Testis (tissue), 3 donors: ENCODE results near the gene RNF151. TPM values are rescaled to one million over a fixed set of nuclear protein-coding genes. Genes with fewer than 3 reads are reported as not detected.

Experiments
- DNase-seq: peaks from one replicate; pipeline ENCODE4 v3.0.0-alpha.2; 2019
- H3K27ac ChIP-seq, 2 donors: fragments of 200-600 bp; sonication (generic); one replicate each; pipeline ENCODE4 v1.5.1; 2019
- H3K27me3 ChIP-seq: fragments of 200-600 bp; sonication (generic); one replicate; pipeline ENCODE4 v1.5.1; 2019
- H3K36me3 ChIP-seq: fragments of 200-600 bp; sonication (generic); one replicate; pipeline ENCODE4 v1.5.1; 2017; ENCODE audit warnings: low read depth; ENCODE audit errors: missing control alignments
- H3K4me1 ChIP-seq: fragments of 200-600 bp; sonication (generic); one replicate; pipeline ENCODE4 v1.5.1; 2019
- H3K4me3 ChIP-seq, 2 donors: fragments of 200-600 bp; sonication (generic); one replicate each; pipeline ENCODE4 v1.5.1; 2017 to 2019
- H3K9me3 ChIP-seq: fragments of 200-600 bp; sonication (generic); one replicate; pipeline ENCODE4 v1.5.1; 2017
- POLR2A ChIP-seq: fragments of 450-650 bp; IDR thresholded peaks from one replicate; pipeline ENCODE4 v1.6.1; 2017; ENCODE audit warnings: antibody characterized with exemption, mild to moderate bottlenecking, moderate library complexity
- WGBS, 2 donors: methylation state at CpG; one replicate each; pipeline ENCODE4 v1.1.5; 2018; 5-methylcytosine and 5-hydroxymethylcytosine counted together
- intact Hi-C: fragments of 100-400 bp; cut with DNase I; formaldehyde crosslinking; loops from one replicate; pipeline ENCODE4 v1.15.1; 2023; ENCODE audit warnings: low total_unique reads
- polyA plus RNA-seq: library from polyadenylated mRNA; stranded (reverse); fragments of 350-450 nt; fragmentation: Illumina TruSeq; extraction: RNeasy Lipid Tissue Mini Kit (QIAGEN cat#74804); gene quantifications from one replicate; pipeline ENCODE4 v1.2.3, GENCODE V29; 2014; ENCODE audit warnings: low read depth, low replicate concordance; ENCODE audit not compliant: insufficient read depth
- small RNA-seq, 2 donors: library from RNA; depleted of rRNA; stranded (forward); fragments of <200 nt; gene quantifications; one replicate each; pipeline ENCODE3, GENCODE V24; 2016
- total RNA-seq, 2 donors: library from RNA; depleted of rRNA; stranded (reverse); fragments of >200 nt; gene quantifications; one replicate each; pipeline ENCODE4 v1.2.3, GENCODE V29; 2016
- TF ChIP-seq, protein P1 (sequence below), 3 experiments: fragments of 450-650 bp in 2 of 3; fragments of 200-600 bp in 1 of 3; sonication (generic) in 1 of 3; IDR thresholded peaks; one replicate each; pipeline ENCODE4 v1.5.1; 2016 to 2019; ENCODE audit warnings: antibody characterized with exemption in 3 of 3, mild to moderate bottlenecking in 2 of 3, moderate library complexity in 1 of 3

RNF151 gene
- total and polyA plus RNA-seq, 3 donors from 2014 or later = 86.7 to 210 (median 153) TPM

DNA sequence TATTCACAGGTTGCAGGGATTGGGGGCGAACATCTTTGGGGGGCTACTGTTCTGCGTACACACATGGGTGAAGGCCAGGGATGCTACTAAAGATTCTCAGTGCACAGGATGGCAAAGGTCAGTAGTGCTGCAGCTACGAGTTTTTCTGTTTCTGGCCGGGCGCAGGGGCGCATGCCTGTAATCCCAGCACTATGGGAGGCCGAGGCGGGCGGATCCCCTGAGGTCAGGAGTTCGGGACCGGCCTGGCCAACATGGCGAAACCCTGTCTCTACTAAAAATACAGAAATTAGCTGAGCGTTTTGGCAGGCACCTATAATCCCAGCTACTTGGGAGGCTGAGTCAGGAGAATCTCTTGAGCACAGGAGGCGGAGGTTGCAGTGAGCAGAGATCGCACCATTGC is 46.9 kb downstream of the RNF151 start:
- Histone ChIP-seq H3K27ac (no peak overlapping the region), H3K9me3 (no peaks in the 10 kb centered on the region), H3K27me3 (no peaks in the 10 kb centered on the region), H3K4me3 (no peak overlapping the region), H3K4me1 (peaks cover 12% of the 10 kb centered on the region), H3K36me3 (no peaks in the 10 kb centered on the region)
- WGBS, 2 donors = 83 to 89% methylated on average over 13 to 15 of the region's 15 CpGs
- no peak for DNase-seq
- intact Hi-C loops = no loop called here
- no peak for TF ChIP-seq POLR2A
- TF ChIP-seq, protein P1, sequence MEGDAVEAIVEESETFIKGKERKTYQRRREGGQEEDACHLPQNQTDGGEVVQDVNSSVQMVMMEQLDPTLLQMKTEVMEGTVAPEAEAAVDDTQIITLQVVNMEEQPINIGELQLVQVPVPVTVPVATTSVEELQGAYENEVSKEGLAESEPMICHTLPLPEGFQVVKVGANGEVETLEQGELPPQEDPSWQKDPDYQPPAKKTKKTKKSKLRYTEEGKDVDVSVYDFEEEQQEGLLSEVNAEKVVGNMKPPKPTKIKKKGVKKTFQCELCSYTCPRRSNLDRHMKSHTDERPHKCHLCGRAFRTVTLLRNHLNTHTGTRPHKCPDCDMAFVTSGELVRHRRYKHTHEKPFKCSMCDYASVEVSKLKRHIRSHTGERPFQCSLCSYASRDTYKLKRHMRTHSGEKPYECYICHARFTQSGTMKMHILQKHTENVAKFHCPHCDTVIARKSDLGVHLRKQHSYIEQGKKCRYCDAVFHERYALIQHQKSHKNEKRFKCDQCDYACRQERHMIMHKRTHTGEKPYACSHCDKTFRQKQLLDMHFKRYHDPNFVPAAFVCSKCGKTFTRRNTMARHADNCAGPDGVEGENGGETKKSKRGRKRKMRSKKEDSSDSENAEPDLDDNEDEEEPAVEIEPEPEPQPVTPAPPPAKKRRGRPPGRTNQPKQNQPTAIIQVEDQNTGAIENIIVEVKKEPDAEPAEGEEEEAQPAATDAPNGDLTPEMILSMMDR (IDR thresholded peaks at IDR 0.05) = no peak

DNA sequence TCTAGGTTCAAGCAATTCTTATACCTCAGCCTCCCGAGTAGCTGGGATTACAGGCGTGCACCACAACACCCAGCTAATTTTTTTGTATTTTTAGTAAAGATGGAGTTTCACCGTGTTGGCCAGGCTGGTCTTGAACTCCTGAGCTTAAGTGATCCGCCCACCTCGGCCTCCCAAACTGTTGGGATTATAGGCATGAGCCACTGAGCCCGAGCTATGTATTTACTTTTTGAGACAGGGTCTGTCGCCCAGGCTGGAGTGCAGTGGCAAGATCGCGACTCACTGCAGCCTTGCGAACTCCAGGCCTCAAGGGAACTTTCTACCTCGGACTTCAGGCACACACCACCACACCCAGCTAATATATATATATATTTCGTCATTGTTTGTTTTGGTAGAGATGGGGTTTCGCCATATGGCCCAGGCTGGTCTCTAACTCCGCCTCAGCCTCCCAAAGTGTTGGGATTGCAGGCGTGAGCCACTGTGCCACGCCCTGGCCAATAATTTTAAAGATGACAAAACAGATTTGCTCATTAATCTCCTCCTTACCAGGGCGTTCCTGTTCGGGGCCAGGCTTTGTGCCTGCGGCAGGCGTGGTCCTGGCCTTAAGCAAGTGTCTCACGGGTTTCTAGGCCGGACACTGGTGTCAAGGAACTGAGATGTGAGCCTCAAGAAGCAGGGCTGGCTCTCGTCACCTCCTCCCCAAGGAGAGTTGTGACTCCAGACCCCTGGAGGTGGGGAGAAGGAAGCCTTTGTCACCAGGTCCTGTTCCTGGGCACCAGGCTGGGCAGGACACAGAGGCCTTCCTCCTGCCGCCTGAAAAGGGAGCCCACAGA is 48.7 kb downstream of the RNF151 start:
- TF ChIP-seq, protein P1 (IDR thresholded peaks at IDR 0.05) = no peak
- no peaks in the 10 kb centered on the region for H3K27me3 ChIP-seq
- no peaks in the 10 kb centered on the region for H3K36me3 ChIP-seq
- H3K9me3 ChIP-seq = no peaks in the 10 kb centered on the region
- H3K27ac ChIP-seq = no peak overlapping the region
- no peak for DNase-seq
- H3K4me3 ChIP-seq = no peak overlapping the region
- H3K4me1 ChIP-seq = peaks cover 6% of the 10 kb centered on the region
- intact Hi-C loops = no loop called here
- 93% methylated on average over 20 to 24 of the region's 24 CpGs for WGBS, 2 donors

DNA sequence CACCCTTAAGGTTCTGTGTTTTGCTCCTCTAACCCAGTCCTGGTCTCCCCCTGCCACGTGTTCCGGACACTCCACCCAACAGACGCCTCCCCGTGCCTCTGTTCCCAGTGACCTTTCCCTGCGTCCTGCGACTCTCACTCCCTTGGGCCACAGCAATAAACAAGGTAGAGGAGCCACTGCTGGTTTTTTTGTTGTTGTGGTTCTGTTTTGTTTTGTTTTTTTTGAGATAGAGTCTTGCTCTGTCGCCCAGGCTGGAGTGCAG is 49.2 kb downstream of the RNF151 start:
- Histone ChIP-seq H3K9me3 (no peaks in the 10 kb centered on the region), H3K4me3 (no peak overlapping the region), H3K27ac (no peak overlapping the region), H3K36me3 (no peaks in the 10 kb centered on the region), H3K4me1 (peaks cover 6% of the 10 kb centered on the region), H3K27me3 (no peaks in the 10 kb centered on the region)
- 84 to 87% methylated on average over 7 of the region's 7 CpGs for WGBS, 2 donors
- TF ChIP-seq, protein P1 (IDR thresholded peaks at IDR 0.05) = no peak
- no peak for TF ChIP-seq POLR2A
- intact Hi-C loops = no loop called here
- no peak for DNase-seq

DNA sequence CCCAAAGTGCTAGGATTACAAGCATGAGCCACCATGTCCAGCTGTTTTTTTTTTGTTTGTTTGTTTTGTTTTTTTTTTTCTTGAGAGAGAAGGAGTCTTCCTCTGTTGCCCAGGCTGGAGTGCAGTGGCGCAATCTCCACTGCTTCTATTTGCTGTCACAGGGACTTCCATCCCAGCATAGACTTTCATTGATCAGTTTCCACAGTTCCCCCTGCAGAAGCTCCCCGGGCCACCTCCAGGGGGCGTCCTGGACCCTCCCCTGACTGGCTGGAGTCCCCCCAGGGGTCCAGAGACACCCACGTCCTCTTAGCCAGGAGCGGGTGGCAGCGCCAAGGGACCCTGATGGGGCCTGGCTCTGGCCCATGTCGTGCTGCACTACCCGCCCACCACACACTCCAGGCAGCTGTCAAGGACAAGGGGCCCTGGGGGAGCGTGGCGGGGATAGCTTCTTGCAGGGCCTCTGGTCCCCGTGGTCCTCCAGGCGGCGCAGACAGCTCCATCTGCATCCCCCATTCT is 49.8 kb downstream of the RNF151 start:
- no peak overlapping the region for H3K27ac ChIP-seq
- no peaks in the 10 kb centered on the region for H3K27me3 ChIP-seq
- TF ChIP-seq, protein P1 (IDR thresholded peaks at IDR 0.05) = peak in 1 of 3 experiments; percentile 15
- TF ChIP-seq POLR2A = no peak
- WGBS, 2 donors = 47 to 56% methylated on average over 7 to 13 of the region's 13 CpGs
- peaks cover 6% of the 10 kb centered on the region for H3K4me1 ChIP-seq
- intact Hi-C loops = no loop called here
- no peak for DNase-seq
- no peak overlapping the region for H3K4me3 ChIP-seq
- no peaks in the 10 kb centered on the region for H3K36me3 ChIP-seq
- H3K9me3 ChIP-seq = no peaks in the 10 kb centered on the region

Small RNAs within 50 kb of the gene (small RNA-seq; reads per million reads assigned to genes)
- gene AC005363.2 (0 reads per million in 2 donors), gene RN7SL219P (0 reads per million in 2 donors), gene SNORA10 (0 reads per million in 2 donors), gene SNORA64 (0 reads per million in 2 donors)

Other genes starting within 250 kb of the RNF151 start
- 100 to 1,000 TPM; 100 to 119 TPM for gene NME3, start 195.3 kb upstream of the RNF151 start, total RNA-seq
- 29.3 TPM for gene NME3, start 195.3 kb upstream of the RNF151 start, polyA plus RNA-seq
- 10 to 100 TPM; 20.3 to 34.2 TPM for gene EME2, start 194.0 kb upstream of the RNF151 start, total RNA-seq
- 12.5 TPM for gene EME2, start 194.0 kb upstream of the RNF151 start, polyA plus RNA-seq
- gene MRPS34, start 193.7 kb upstream of the RNF151 start, total RNA-seq = 10 to 100 TPM; 66.5 to 81.6 TPM
- 49.2 TPM for gene MRPS34, start 193.7 kb upstream of the RNF151 start, polyA plus RNA-seq
- 100 to 1,000 TPM; 111 to 114 TPM for gene SPSB3, start 184.3 kb upstream of the RNF151 start, total RNA-seq
- 43.8 TPM for gene SPSB3, start 184.3 kb upstream of the RNF151 start, polyA plus RNA-seq
- gene NUBP2, start 183.9 kb upstream of the RNF151 start, total RNA-seq = 10 to 100 TPM; 81.5 to 90.8 TPM
- gene NUBP2, start 183.9 kb upstream of the RNF151 start, polyA plus RNA-seq = 49.8 TPM
- 1 to 10 TPM; 3.2 to 6.7 TPM for gene IGFALS, start 173.2 kb upstream of the RNF151 start, total RNA-seq
- gene IGFALS, start 173.2 kb upstream of the RNF151 start, polyA plus RNA-seq = 0.38 TPM
- gene HAGH, start 140.0 kb upstream of the RNF151 start, total RNA-seq = 100 to 1,000 TPM; 163 to 176 TPM
- gene HAGH, start 140.0 kb upstream of the RNF151 start, polyA plus RNA-seq = 266 TPM
- 10 to 100 TPM; 57.5 to 65.8 TPM for gene FAHD1, start 139.7 kb upstream of the RNF151 start, total RNA-seq
- gene FAHD1, start 139.7 kb upstream of the RNF151 start, polyA plus RNA-seq = 20.6 TPM
- gene MEIOB, start 94.7 kb upstream of the RNF151 start, total RNA-seq = 10 to 100 TPM; 34.6 to 53.9 TPM
- gene MEIOB, start 94.7 kb upstream of the RNF151 start, polyA plus RNA-seq = 53.8 TPM
- 1 to 10 TPM in 1 of 2 donors, under 1 TPM in 1; 0.94 to 1.6 TPM for gene HS3ST6, start 48.4 kb upstream of the RNF151 start, total RNA-seq
- 0.34 TPM for gene HS3ST6, start 48.4 kb upstream of the RNF151 start, polyA plus RNA-seq
- 10 to 100 TPM; 17.5 to 19.8 TPM for gene MSRB1, start 23.7 kb upstream of the RNF151 start, total RNA-seq
- gene MSRB1, start 23.7 kb upstream of the RNF151 start, polyA plus RNA-seq = 35.2 TPM
- gene RPL3L, start 12.2 kb upstream of the RNF151 start, total RNA-seq = 1 to 10 TPM; 7.3 to 9.8 TPM
- 10.4 TPM for gene RPL3L, start 12.2 kb upstream of the RNF151 start, polyA plus RNA-seq
- 100 to 1,000 TPM; 127 to 211 TPM for gene NDUFB10, start 7.3 kb upstream of the RNF151 start, total RNA-seq
- gene NDUFB10, start 7.3 kb upstream of the RNF151 start, polyA plus RNA-seq = 186 TPM
- 1,000 to 10,000 TPM in 1 of 2 donors, 100 to 1,000 TPM in 1; 744 to 1,779 TPM for gene RPS2, start 2.0 kb upstream of the RNF151 start, total RNA-seq
- gene RPS2, start 2.0 kb upstream of the RNF151 start, polyA plus RNA-seq = 1,272 TPM
- 100 to 1,000 TPM in 1 of 2 donors, 10 to 100 TPM in 1; 83.4 to 109 TPM for gene TBL3, start 5.2 kb downstream of the RNF151 start, total RNA-seq
- 77.1 TPM for gene TBL3, start 5.2 kb downstream of the RNF151 start, polyA plus RNA-seq
- 1 to 10 TPM; 4.8 to 7.6 TPM for gene NOXO1, start 14.6 kb downstream of the RNF151 start, total RNA-seq
- 3.7 TPM for gene NOXO1, start 14.6 kb downstream of the RNF151 start, polyA plus RNA-seq
- gene GFER, start 17.3 kb downstream of the RNF151 start, total RNA-seq = 10 to 100 TPM; 25.7 to 25.8 TPM
- gene GFER, start 17.3 kb downstream of the RNF151 start, polyA plus RNA-seq = 40.0 TPM
- gene SYNGR3, start 23.1 kb downstream of the RNF151 start, total RNA-seq = 10 to 100 TPM; 20.9 to 33.5 TPM
- gene SYNGR3, start 23.1 kb downstream of the RNF151 start, polyA plus RNA-seq = 10.0 TPM
- 10 to 100 TPM; 80.4 to 94.6 TPM for gene ZNF598, start 43.0 kb downstream of the RNF151 start, total RNA-seq
- 46.3 TPM for gene ZNF598, start 43.0 kb downstream of the RNF151 start, polyA plus RNA-seq
- 1 to 10 TPM; 7.3 to 8.2 TPM for gene NPW, start 52.9 kb downstream of the RNF151 start, total RNA-seq
- gene NPW, start 52.9 kb downstream of the RNF151 start, polyA plus RNA-seq = 3.9 TPM
- gene NHERF2, start 60.0 kb downstream of the RNF151 start, total RNA-seq = 10 to 100 TPM; 54.1 to 59.9 TPM
- gene NHERF2, start 60.0 kb downstream of the RNF151 start, polyA plus RNA-seq = 50.6 TPM
- gene NTHL1, start 81.0 kb downstream of the RNF151 start, total RNA-seq = 10 to 100 TPM; 24.6 to 35.6 TPM
- gene NTHL1, start 81.0 kb downstream of the RNF151 start, polyA plus RNA-seq = 18.0 TPM
- gene TSC2, start 81.1 kb downstream of the RNF151 start, total RNA-seq = 100 to 1,000 TPM; 222 to 271 TPM
- 136 TPM for gene TSC2, start 81.1 kb downstream of the RNF151 start, polyA plus RNA-seq
- gene PKD1, start 169.0 kb downstream of the RNF151 start, total RNA-seq = 100 to 1,000 TPM; 323 to 337 TPM
- gene PKD1, start 169.0 kb downstream of the RNF151 start, polyA plus RNA-seq = 83.4 TPM
- gene RAB26, start 181.8 kb downstream of the RNF151 start, total RNA-seq = 1 to 10 TPM; 3.2 to 3.6 TPM
- 1.5 TPM for gene RAB26, start 181.8 kb downstream of the RNF151 start, polyA plus RNA-seq
- gene TRAF7, start 188.9 kb downstream of the RNF151 start, total RNA-seq = 10 to 100 TPM; 36.0 to 46.1 TPM
- gene TRAF7, start 188.9 kb downstream of the RNF151 start, polyA plus RNA-seq = 44.6 TPM
- 100 to 1,000 TPM in 1 of 2 donors, 1 to 10 TPM in 1; 6.4 to 159 TPM for gene CASKIN1, start 229.7 kb downstream of the RNF151 start, total RNA-seq
- gene CASKIN1, start 229.7 kb downstream of the RNF151 start, polyA plus RNA-seq = 2.1 TPM
- 100 to 1,000 TPM in 1 of 2 donors, 10 to 100 TPM in 1; 95.4 to 113 TPM for gene MLST8, start 238.6 kb downstream of the RNF151 start, total RNA-seq
- 89.0 TPM for gene MLST8, start 238.6 kb downstream of the RNF151 start, polyA plus RNA-seq
- gene BRICD5, start 244.0 kb downstream of the RNF151 start, total RNA-seq = 10 to 100 TPM; 37.8 to 66.5 TPM
- 25.1 TPM for gene BRICD5, start 244.0 kb downstream of the RNF151 start, polyA plus RNA-seq
- 100 to 1,000 TPM in 1 of 2 donors, 10 to 100 TPM in 1; 50.0 to 118 TPM for gene PGP, start 248.0 kb downstream of the RNF151 start, total RNA-seq
- 56.3 TPM for gene PGP, start 248.0 kb downstream of the RNF151 start, polyA plus RNA-seq